Right atrium auricular region (tissue), 2 donors: ENCODE results near the gene AGBL4. TPM values are rescaled to one million over a fixed set of nuclear protein-coding genes. Genes with fewer than 3 reads are reported as not detected.
A peak's percentile ranks its signal among the peaks of the same experiment; 100 is the strongest.

Experiments used
- DNase-seq: peaks from one replicate; pipeline ENCODE4 v3.0.0-alpha.2; 2019; ENCODE audit warnings: low spot score
- H3K27ac ChIP-seq, 2 donors: fragments of 200-600 bp; sonication (generic); 1 replicate in 1 of 2; 2 replicates in 1 of 2; pipeline ENCODE4 v1.5.1; 2016 to 2019
- H3K27me3 ChIP-seq, 2 donors: fragments of 200-600 bp; sonication (generic); one replicate each; pipeline versions ENCODE4 v1.5.1 to v1.6.0; 2017 to 2019
- H3K36me3 ChIP-seq: fragments of 200-600 bp; sonication (generic); one replicate; pipeline ENCODE4 v1.5.1; 2016
- H3K4me1 ChIP-seq, 2 donors: fragments of 200-600 bp; sonication (generic); one replicate each; pipeline versions ENCODE4 v1.5.1 to v1.6.0; 2017 to 2019
- H3K4me3 ChIP-seq, 2 donors: fragments of 200-600 bp; sonication (generic); 1 replicate in 1 of 2; 2 replicates in 1 of 2; pipeline ENCODE4 v1.5.1; 2017 to 2019; ENCODE audit warnings: mild to moderate bottlenecking in 1 of 2, moderate library complexity in 1 of 2
- H3K9me3 ChIP-seq, 2 donors: fragments of 200-600 bp; sonication (generic); one replicate each; pipeline ENCODE4 v1.5.1; 2019
- total RNA-seq, 2 donors: library from RNA; depleted of rRNA; stranded (reverse); fragments of >200 nt; gene quantifications; one replicate each; pipeline ENCODE4 v1.1.0, GENCODE V29; 2016
- TF ChIP-seq, protein P1 (sequence below), 2 donors: fragments of 200-600 bp; sonication (generic); IDR thresholded peaks; one replicate each; pipeline ENCODE4 v1.5.1; 2019; ENCODE audit warnings: antibody characterized with exemption in 2 of 2

Gene AGBL4
- total RNA-seq, 2 donors from 2014 or later, result 0.94 to 1.7 TPM

DNA sequence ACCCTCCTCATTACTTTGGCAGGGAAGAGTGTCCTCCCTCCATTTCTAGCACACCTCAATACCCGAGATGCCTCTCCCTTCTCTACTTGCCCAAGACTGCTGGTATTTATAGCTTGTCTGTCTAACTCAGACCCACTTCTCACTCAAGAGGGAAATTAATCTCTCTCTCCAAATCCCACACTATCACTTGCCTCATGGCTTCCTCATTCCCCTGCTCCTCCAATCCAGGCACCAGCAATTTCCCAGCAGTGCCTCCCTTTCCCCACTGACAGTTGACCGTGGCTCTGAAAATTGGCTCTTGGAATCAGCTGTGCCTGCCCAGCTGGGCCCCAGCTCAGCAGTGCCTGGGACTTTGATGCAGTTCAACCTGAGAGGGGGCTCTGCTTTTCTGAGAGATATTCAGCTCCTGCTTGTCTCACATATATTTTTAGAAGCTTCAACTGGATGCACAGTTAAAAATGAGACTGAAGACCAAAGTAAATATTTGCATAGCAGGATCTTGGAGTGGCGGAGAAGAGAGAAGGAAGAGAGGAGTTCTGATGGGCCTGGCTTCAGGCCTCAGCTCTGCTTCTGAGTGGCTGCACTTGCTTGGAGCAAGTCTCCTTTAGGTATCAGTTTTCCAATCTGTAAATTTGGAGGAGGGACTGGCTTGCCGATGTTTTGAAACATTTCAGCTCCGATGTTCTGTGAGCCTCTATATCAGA lies 1470.7 kb downstream of the AGBL4 start:
- Histone ChIP-seq H3K9me3 (no peaks in the 10 kb centered on the region), H3K36me3 (no peaks in the 10 kb centered on the region), H3K27ac (peak overlapping the region in 1 of 2 donors; percentile 49), H3K4me3 (no peak overlapping the region), H3K4me1 (peaks cover 0 to 6% of the 10 kb centered on the region in 2 donors), H3K27me3 (no peaks in the 10 kb centered on the region)
- TF ChIP-seq, protein P1, sequence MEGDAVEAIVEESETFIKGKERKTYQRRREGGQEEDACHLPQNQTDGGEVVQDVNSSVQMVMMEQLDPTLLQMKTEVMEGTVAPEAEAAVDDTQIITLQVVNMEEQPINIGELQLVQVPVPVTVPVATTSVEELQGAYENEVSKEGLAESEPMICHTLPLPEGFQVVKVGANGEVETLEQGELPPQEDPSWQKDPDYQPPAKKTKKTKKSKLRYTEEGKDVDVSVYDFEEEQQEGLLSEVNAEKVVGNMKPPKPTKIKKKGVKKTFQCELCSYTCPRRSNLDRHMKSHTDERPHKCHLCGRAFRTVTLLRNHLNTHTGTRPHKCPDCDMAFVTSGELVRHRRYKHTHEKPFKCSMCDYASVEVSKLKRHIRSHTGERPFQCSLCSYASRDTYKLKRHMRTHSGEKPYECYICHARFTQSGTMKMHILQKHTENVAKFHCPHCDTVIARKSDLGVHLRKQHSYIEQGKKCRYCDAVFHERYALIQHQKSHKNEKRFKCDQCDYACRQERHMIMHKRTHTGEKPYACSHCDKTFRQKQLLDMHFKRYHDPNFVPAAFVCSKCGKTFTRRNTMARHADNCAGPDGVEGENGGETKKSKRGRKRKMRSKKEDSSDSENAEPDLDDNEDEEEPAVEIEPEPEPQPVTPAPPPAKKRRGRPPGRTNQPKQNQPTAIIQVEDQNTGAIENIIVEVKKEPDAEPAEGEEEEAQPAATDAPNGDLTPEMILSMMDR (IDR thresholded peaks at IDR 0.05), result no peak
- DNase-seq, result no peak

DNA sequence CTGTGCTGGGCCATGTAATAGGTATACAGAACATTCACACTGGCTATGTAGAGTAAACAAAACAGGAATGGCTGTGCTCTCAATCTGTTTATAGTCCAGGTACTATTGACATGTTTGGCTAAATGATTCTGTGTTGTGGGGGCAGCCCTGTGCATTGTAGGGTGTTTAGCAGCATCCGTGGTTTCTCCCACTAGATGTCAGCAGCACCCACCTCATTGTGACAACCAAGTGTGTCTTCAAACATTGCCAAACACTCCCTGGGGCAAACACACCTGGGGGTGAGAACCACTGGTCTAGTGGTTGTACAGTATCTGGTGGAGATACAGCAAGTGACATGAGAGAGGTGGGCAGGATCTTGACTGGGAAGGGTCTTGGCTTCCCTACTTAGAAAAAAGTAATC lies 1471.3 kb downstream of the AGBL4 start:
- Histone ChIP-seq H3K27me3 (no peaks in the 10 kb centered on the region), H3K4me1 (peaks cover 0 to 6% of the 10 kb centered on the region in 2 donors), H3K9me3 (no peaks in the 10 kb centered on the region), H3K36me3 (no peaks in the 10 kb centered on the region), H3K4me3 (no peak overlapping the region), H3K27ac (peak overlapping the region in 1 of 2 donors; percentile 49)
- TF ChIP-seq, protein P1 (IDR thresholded peaks at IDR 0.05), result peak in 1 of 2 donors; percentile 58
- no peak for DNase-seq

DNA sequence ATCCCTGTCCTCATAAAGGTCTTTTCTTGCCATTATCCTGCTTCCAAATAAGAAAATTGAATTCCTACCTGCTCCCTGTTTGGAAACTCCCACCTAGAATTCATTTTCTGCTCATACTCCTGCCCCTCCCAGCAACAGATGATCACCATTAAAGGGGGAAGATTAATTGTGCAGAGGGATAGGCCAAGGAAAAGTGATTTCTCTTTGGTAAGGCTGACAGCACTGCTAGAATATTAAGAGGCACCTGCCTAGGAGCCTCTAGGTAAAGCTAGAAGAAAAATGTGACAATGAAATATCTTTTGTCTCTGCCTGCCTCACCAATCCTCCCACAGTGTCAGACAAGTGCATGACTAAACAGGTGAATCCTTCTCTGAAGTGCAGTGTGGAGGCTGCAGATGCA lies 1474.8 kb downstream of the AGBL4 start:
- DNase-seq, result no peak
- Histone ChIP-seq H3K36me3 (no peaks in the 10 kb centered on the region), H3K4me1 (peaks cover 0 to 6% of the 10 kb centered on the region in 2 donors), H3K27ac (no peak overlapping the region), H3K9me3 (no peaks in the 10 kb centered on the region), H3K27me3 (no peaks in the 10 kb centered on the region), H3K4me3 (no peak overlapping the region)
- TF ChIP-seq, protein P1 (IDR thresholded peaks at IDR 0.05), result no peak

DNA sequence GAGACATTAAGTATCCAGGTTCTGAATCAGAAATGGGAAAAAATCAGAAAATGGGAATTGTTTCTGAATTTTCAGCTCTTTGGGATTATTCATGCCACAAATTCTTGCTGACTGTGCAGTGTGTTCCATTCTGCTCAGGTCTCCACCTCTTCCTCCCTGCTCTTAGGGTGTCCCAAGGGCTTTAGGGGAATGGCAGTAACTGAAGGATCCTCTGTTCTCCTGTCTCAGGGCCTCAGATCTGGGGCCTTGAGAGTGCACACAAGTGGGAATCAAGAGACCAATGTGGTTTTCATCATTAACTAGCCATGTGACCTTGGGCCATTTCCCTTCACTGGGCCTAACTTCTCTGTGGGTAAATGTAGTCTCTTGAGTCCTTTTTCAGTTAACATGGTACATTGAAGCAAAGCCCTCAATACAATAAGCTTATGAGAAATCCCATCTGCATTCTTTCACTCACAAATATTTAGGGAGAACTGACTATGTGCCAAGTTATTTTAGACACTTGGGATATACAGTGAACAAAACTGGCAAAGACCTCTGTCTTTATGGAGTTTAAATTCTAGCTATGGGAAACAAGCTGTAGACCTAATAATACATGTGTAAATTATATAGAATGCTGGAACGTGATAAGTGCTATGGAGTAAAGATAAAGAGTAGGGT lies 1476.1 kb downstream of the AGBL4 start:
- TF ChIP-seq, protein P1 (IDR thresholded peaks at IDR 0.05), result no peak

DNA sequence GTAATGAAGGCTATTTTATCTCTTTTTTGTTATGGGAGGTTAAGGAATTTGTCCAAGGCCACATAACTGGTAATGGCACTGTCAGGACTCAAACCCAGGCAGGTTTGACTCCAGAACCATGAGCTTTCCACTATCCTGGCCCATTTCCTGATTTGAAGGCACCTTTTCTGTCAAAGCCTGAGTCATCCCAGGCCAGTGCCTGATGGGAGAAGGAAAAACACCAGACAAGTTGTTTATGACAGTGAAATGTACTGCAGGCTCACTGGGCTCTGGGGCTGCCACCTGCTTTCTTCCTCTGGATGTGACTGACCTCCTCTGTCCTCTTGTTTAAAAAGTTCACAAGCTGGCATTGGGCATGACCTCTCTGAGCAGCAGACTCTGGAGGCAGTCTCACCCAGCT lies 1479.9 kb downstream of the AGBL4 start:
- Histone ChIP-seq H3K9me3 (no peaks in the 10 kb centered on the region), H3K4me3 (no peak overlapping the region), H3K36me3 (no peaks in the 10 kb centered on the region), H3K4me1 (no peaks in the 10 kb centered on the region), H3K27ac (no peak overlapping the region), H3K27me3 (no peaks in the 10 kb centered on the region)
- no peak for DNase-seq
- TF ChIP-seq, protein P1 (IDR thresholded peaks at IDR 0.05), result no peak

More for the DNA sequence above, 1476.1 kb downstream of the AGBL4 start:
- Histone ChIP-seq H3K4me3 (no peak overlapping the region), H3K9me3 (no peaks in the 10 kb centered on the region), H3K27ac (no peak overlapping the region), H3K4me1 (peaks cover 0 to under 1% of the 10 kb centered on the region in 2 donors), H3K36me3 (no peaks in the 10 kb centered on the region), H3K27me3 (no peaks in the 10 kb centered on the region)
- no peak for DNase-seq
